Activated T-helper 17 cell treated with anti-CD3 and anti-CD28 coated beads, Interleukin-2, amount 50 U/mL, for 72 hours (primary cell): Measurements from ENCODE around the gene GRAMD2B. TPM values are rescaled to one million over a fixed set of nuclear protein-coding genes. Genes with fewer than 3 reads are reported as not detected.
A peak's percentile ranks its signal among the peaks of the same experiment; 100 is the strongest.
"Not testable (repeated sequence)": the region's sequence is repeated elsewhere in the genome, so short reads cannot be mapped to it uniquely, and the experiment has no call there.

Experiments used
- ATAC-seq: fragments of 150-1000 bp; cut with Tn5 transposase; replicated peaks from 2 replicates; pipeline ENCODE4 v1.10.0; 2021; ENCODE audit warnings: mild to moderate bottlenecking, moderate library complexity
- H3K27ac Mint-ChIP-seq: one replicate; pipeline ENCODE4 v1.8.0; 2022; ENCODE audit warnings: mixed read lengths
- H3K27me3 Mint-ChIP-seq: one replicate; pipeline ENCODE4 v1.8.0; 2022; ENCODE audit warnings: mixed read lengths
- H3K36me3 Mint-ChIP-seq: one replicate; pipeline ENCODE4 v1.8.0; 2022; ENCODE audit warnings: low read depth, mild to moderate bottlenecking, mixed read lengths
- H3K4me1 Mint-ChIP-seq: one replicate; pipeline ENCODE4 v1.8.0; 2022; ENCODE audit warnings: mixed read lengths
- H3K4me3 Mint-ChIP-seq: one replicate; pipeline ENCODE4 v1.8.0; 2022; ENCODE audit warnings: mild to moderate bottlenecking, mixed read lengths
- H3K9me3 Mint-ChIP-seq: one replicate; pipeline ENCODE4 v1.8.0; 2022; ENCODE audit warnings: mixed read lengths
- total RNA-seq, 2 donors: library from RNA; stranded (reverse); gene quantifications; one replicate each; pipeline ENCODE4 v1.2.3, GENCODE V29; 2022

GRAMD2B gene
- total RNA-seq, 2 donors from 2014 or later = 8.0 to 11.8 TPM

GRCh38 chr5:126430631-126431030 lies 7.4 kb downstream of the GRAMD2B start:
- Mint-ChIP-seq H3K27me3 (no peaks in the 10 kb centered on the region), H3K27ac (no peak overlapping the region), H3K4me1 (peaks cover 13% of the 10 kb centered on the region), H3K36me3 (peaks cover 48% of the 10 kb centered on the region), H3K4me3 (no peak overlapping the region), H3K9me3 (no peaks in the 10 kb centered on the region)
- no peak for ATAC-seq

- Mint-ChIP-seq H3K27ac (no peak overlapping the region), H3K27me3 (no peaks in the 10 kb centered on the region), H3K4me3 (no peak overlapping the region), H3K9me3 (no peaks in the 10 kb centered on the region), H3K36me3 (peaks cover 46% of the 10 kb centered on the region), H3K4me1 (peaks cover 25% of the 10 kb centered on the region)
- no peak for ATAC-seq
Measured at GRCh38 chr5:126433701-126434100, 10.5 kb downstream of the GRAMD2B start.

- H3K27me3 Mint-ChIP-seq = no peaks in the 10 kb centered on the region
- no peak overlapping the region for H3K27ac Mint-ChIP-seq
- no peak for ATAC-seq
- no peak overlapping the region for H3K4me3 Mint-ChIP-seq
- peaks cover 33% of the 10 kb centered on the region for H3K36me3 Mint-ChIP-seq
- no peaks in the 10 kb centered on the region for H3K9me3 Mint-ChIP-seq
- peaks cover 26% of the 10 kb centered on the region for H3K4me1 Mint-ChIP-seq
Measured at GRCh38 chr5:126435261-126435660, 12.1 kb downstream of the GRAMD2B start.

GRCh38 chr5:126435714-126436113 lies 12.5 kb downstream of the GRAMD2B start:
- ATAC-seq = no peak
- peaks cover 31% of the 10 kb centered on the region for H3K36me3 Mint-ChIP-seq
- no peaks in the 10 kb centered on the region for H3K9me3 Mint-ChIP-seq
- peaks cover 23% of the 10 kb centered on the region for H3K4me1 Mint-ChIP-seq
- H3K4me3 Mint-ChIP-seq = no peak overlapping the region
- no peak overlapping the region for H3K27ac Mint-ChIP-seq
- H3K27me3 Mint-ChIP-seq = no peaks in the 10 kb centered on the region

GRCh38 chr5:126437721-126438120 lies 14.5 kb downstream of the GRAMD2B start:
- Mint-ChIP-seq H3K4me3 (peak overlapping the region; percentile 55), H3K9me3 (no peaks in the 10 kb centered on the region), H3K27ac (peak overlapping the region; percentile 60), H3K27me3 (no peaks in the 10 kb centered on the region), H3K36me3 (peaks cover 24% of the 10 kb centered on the region), H3K4me1 (peaks cover 23% of the 10 kb centered on the region)
- no peak for ATAC-seq

GRCh38 chr5:126438267-126438666 lies 15.1 kb downstream of the GRAMD2B start:
- H3K9me3 Mint-ChIP-seq = no peaks in the 10 kb centered on the region
- H3K27me3 Mint-ChIP-seq = no peaks in the 10 kb centered on the region
- peaks cover 21% of the 10 kb centered on the region for H3K36me3 Mint-ChIP-seq
- H3K4me3 Mint-ChIP-seq = peak overlapping the region; percentile 55
- peak overlapping the region; percentile 60 for H3K27ac Mint-ChIP-seq
- peak; percentile 98 for ATAC-seq
- H3K4me1 Mint-ChIP-seq = peaks cover 27% of the 10 kb centered on the region

GRCh38 chr5:126438868-126439267 lies 15.7 kb downstream of the GRAMD2B start:
- H3K36me3 Mint-ChIP-seq = peaks cover 21% of the 10 kb centered on the region
- peak overlapping the region; percentile 55 for H3K4me3 Mint-ChIP-seq
- no peaks in the 10 kb centered on the region for H3K9me3 Mint-ChIP-seq
- H3K27ac Mint-ChIP-seq = peak overlapping the region; percentile 60
- peaks cover 31% of the 10 kb centered on the region for H3K4me1 Mint-ChIP-seq
- ATAC-seq = no peak
- H3K27me3 Mint-ChIP-seq = no peaks in the 10 kb centered on the region

- peaks cover 38% of the 10 kb centered on the region for H3K4me1 Mint-ChIP-seq
- not testable (repeated sequence) for H3K27me3 Mint-ChIP-seq, H3K9me3 Mint-ChIP-seq, H3K27ac Mint-ChIP-seq, H3K4me3 Mint-ChIP-seq, ATAC-seq
- peaks cover 21% of the 10 kb centered on the region for H3K36me3 Mint-ChIP-seq
Measured at GRCh38 chr5:126439724-126440123, 16.5 kb downstream of the GRAMD2B start.

- peaks cover 21% of the 10 kb centered on the region for H3K36me3 Mint-ChIP-seq
- H3K4me1 Mint-ChIP-seq = peaks cover 49% of the 10 kb centered on the region
- no peak overlapping the region for H3K4me3 Mint-ChIP-seq
- H3K27me3 Mint-ChIP-seq = no peaks in the 10 kb centered on the region
- H3K9me3 Mint-ChIP-seq = no peaks in the 10 kb centered on the region
- no peak for ATAC-seq
- no peak overlapping the region for H3K27ac Mint-ChIP-seq
Measured at GRCh38 chr5:126441230-126441629, 18.0 kb downstream of the GRAMD2B start.

GRCh38 chr5:126443374-126443851 lies 20.2 kb downstream of the GRAMD2B start:
- H3K27me3 Mint-ChIP-seq = no peaks in the 10 kb centered on the region
- ATAC-seq = peak; percentile 43
- no peaks in the 10 kb centered on the region for H3K9me3 Mint-ChIP-seq
- peaks cover 42% of the 10 kb centered on the region for H3K4me1 Mint-ChIP-seq
- H3K36me3 Mint-ChIP-seq = peaks cover 12% of the 10 kb centered on the region
- H3K4me3 Mint-ChIP-seq = peak overlapping the region; percentile 65
- peak overlapping the region; percentile 94 for H3K27ac Mint-ChIP-seq

GRCh38 chr5:126444137-126444536 lies 20.9 kb downstream of the GRAMD2B start:
- no peaks in the 10 kb centered on the region for H3K27me3 Mint-ChIP-seq
- H3K4me3 Mint-ChIP-seq = peak overlapping the region; percentile 65
- no peaks in the 10 kb centered on the region for H3K9me3 Mint-ChIP-seq
- H3K36me3 Mint-ChIP-seq = peaks cover 6% of the 10 kb centered on the region
- peaks cover 43% of the 10 kb centered on the region for H3K4me1 Mint-ChIP-seq
- no peak for ATAC-seq
- H3K27ac Mint-ChIP-seq = peak overlapping the region; percentile 94

GRCh38 chr5:126445502-126446174 lies 22.4 kb downstream of the GRAMD2B start:
- Mint-ChIP-seq H3K4me3 (peak overlapping the region; percentile 65), H3K4me1 (peaks cover 56% of the 10 kb centered on the region), H3K27me3 (no peaks in the 10 kb centered on the region)

GRCh38 chr5:126446498-126447224 lies 23.5 kb downstream of the GRAMD2B start:
- Mint-ChIP-seq H3K4me3 (peak overlapping the region; percentile 65), H3K36me3 (peaks cover 6% of the 10 kb centered on the region), H3K27ac (peak overlapping the region; percentile 94), H3K4me1 (peaks cover 56% of the 10 kb centered on the region), H3K27me3 (no peaks in the 10 kb centered on the region), H3K9me3 (no peaks in the 10 kb centered on the region)
- peak; percentile 79 for ATAC-seq

More at GRCh38 chr5:126445502-126446174, 22.4 kb downstream of the GRAMD2B start:
- H3K9me3 Mint-ChIP-seq = no peaks in the 10 kb centered on the region
- peaks cover 6% of the 10 kb centered on the region for H3K36me3 Mint-ChIP-seq
- ATAC-seq = no peak
- H3K27ac Mint-ChIP-seq = peak overlapping the region; percentile 94

GRCh38 chr5:126448720-126449119 lies 25.5 kb downstream of the GRAMD2B start:
- H3K36me3 Mint-ChIP-seq = peaks cover 7% of the 10 kb centered on the region
- peak overlapping the region; percentile 44 for H3K4me3 Mint-ChIP-seq
- no peak for ATAC-seq

GRCh38 chr5:126449751-126450271 lies 26.6 kb downstream of the GRAMD2B start:
- peaks cover 14% of the 10 kb centered on the region for H3K36me3 Mint-ChIP-seq
- H3K27me3 Mint-ChIP-seq = no peaks in the 10 kb centered on the region
- peak; percentile 89 for ATAC-seq
- H3K4me1 Mint-ChIP-seq = peaks cover 50% of the 10 kb centered on the region
- peak overlapping the region; percentile 89 for H3K4me3 Mint-ChIP-seq
- H3K9me3 Mint-ChIP-seq = no peaks in the 10 kb centered on the region
- peak overlapping the region; percentile 97 for H3K27ac Mint-ChIP-seq

More at GRCh38 chr5:126448720-126449119, 25.5 kb downstream of the GRAMD2B start:
- Mint-ChIP-seq H3K27ac (peak overlapping the region; percentile 65), H3K4me1 (peaks cover 53% of the 10 kb centered on the region), H3K9me3 (no peaks in the 10 kb centered on the region), H3K27me3 (no peaks in the 10 kb centered on the region)
